Loucy (cell line): ENCODE measurements around the gene GRID1.
"Not testable (repeated sequence)": the region's sequence is repeated elsewhere in the genome, so short reads cannot be mapped to it uniquely, and the experiment has no call there.

Experiments
- H2AFZ ChIP-seq: fragments of 200-600 bp; sonication (generic); 2 replicates; pipeline ENCODE4 v1.6.0; 2016; ENCODE audit warnings: antibody characterized with exemption, mild to moderate bottlenecking, low read length, moderate library complexity
- H3F3A ChIP-seq: fragments of 200-600 bp; 2 replicates; pipeline ENCODE4 v1.6.0; 2016; ENCODE audit warnings: antibody characterized with exemption, low read depth, mild to moderate bottlenecking
- H3K27me3 ChIP-seq: fragments of 200-600 bp; sonication (generic); 2 replicates; pipeline ENCODE4 v1.6.1; 2014; ENCODE audit warnings: low read length, mild to moderate bottlenecking; ENCODE audit not compliant: insufficient read depth, poor library complexity, severe bottlenecking
- H3K36me3 ChIP-seq: fragments of 200-600 bp; sonication (generic); 2 replicates; pipeline ENCODE4 v1.6.1; 2016; ENCODE audit warnings: low read length; ENCODE audit not compliant: insufficient read depth
- H3K4me1 ChIP-seq: fragments of 200-600 bp; sonication (generic); 2 replicates; pipeline ENCODE4 v1.5.1; 2014; ENCODE audit warnings: low read length, mild to moderate bottlenecking; ENCODE audit not compliant: insufficient read depth, poor library complexity, severe bottlenecking
- H3K4me2 ChIP-seq: fragments of 200-600 bp; sonication (generic); 2 replicates; pipeline ENCODE4 v1.6.0; 2014; ENCODE audit warnings: antibody characterized with exemption, low read length, low read depth, mild to moderate bottlenecking; ENCODE audit not compliant: poor library complexity, severe bottlenecking
- H3K4me3 ChIP-seq: fragments of 200-600 bp; sonication (generic); 2 replicates; pipeline ENCODE4 v1.5.1; 2014; ENCODE audit warnings: low read length, mild to moderate bottlenecking, mixed read lengths; ENCODE audit not compliant: poor library complexity, severe bottlenecking
- H3K79me2 ChIP-seq: fragments of 200-600 bp; sonication (generic); 2 replicates; pipeline ENCODE4 v1.6.1; 2014; ENCODE audit warnings: low read length; ENCODE audit not compliant: insufficient read depth
- H3K9ac ChIP-seq: fragments of 200-600 bp; sonication (generic); 2 replicates; pipeline ENCODE4 v1.6.0; 2014; ENCODE audit warnings: mild to moderate bottlenecking, low read depth, low read length, moderate library complexity; ENCODE audit not compliant: poor library complexity, severe bottlenecking
- H3K9me2 ChIP-seq: fragments of 200-600 bp; sonication (generic); replicated peaks from 2 replicates; pipeline ENCODE4 v1.6.1; 2016; ENCODE audit warnings: low read depth, low read length, mixed read lengths
- H3K9me3 ChIP-seq: fragments of 200-600 bp; sonication (generic); 2 replicates; pipeline ENCODE4 v1.6.1; 2014; ENCODE audit warnings: mild to moderate bottlenecking, antibody characterized with exemption, low read length, low read depth; ENCODE audit not compliant: insufficient read depth
- H4K20me1 ChIP-seq: fragments of 200-600 bp; sonication (generic); 2 replicates; pipeline ENCODE4 v1.6.0; 2014; ENCODE audit warnings: antibody characterized with exemption, low read length, mild to moderate bottlenecking; ENCODE audit not compliant: insufficient read depth, poor library complexity, severe bottlenecking
- EZH2phosphoT487 ChIP-seq: fragments of 200-600 bp; IDR thresholded peaks from 2 replicates; pipeline ENCODE4 v1.6.1; 2018; ENCODE audit warnings: antibody characterized with exemption, mild to moderate bottlenecking, moderate library complexity, borderline replicate concordance
- TF ChIP-seq, protein P1 (sequence below): fragments of 200-600 bp; sonication (generic); conservative IDR thresholded peaks from 2 replicates; pipeline ENCODE4 v1.5.1; 2014; ENCODE audit warnings: mild to moderate bottlenecking, antibody characterized with exemption, low read length

GRID1 gene

GRCh38 chr10:86389441-86390193 lies 23.0 kb upstream of the GRID1 start:
- H2AFZ ChIP-seq: no peak overlapping the region
- no peak overlapping the region for H3K4me3 ChIP-seq
- H3K4me1 ChIP-seq: no peaks in the 10 kb centered on the region
- H3K9me3 ChIP-seq: no peaks in the 10 kb centered on the region
- H3K27me3 ChIP-seq: peaks cover 4% of the 10 kb centered on the region
- H3K9ac ChIP-seq: no peak overlapping the region
- no peaks in the 10 kb centered on the region for H3K79me2 ChIP-seq
- H3F3A ChIP-seq: no peaks in the 10 kb centered on the region
- H3K9me2 ChIP-seq: no peaks in the 10 kb centered on the region
- H3K36me3 ChIP-seq: no peaks in the 10 kb centered on the region
- no peaks in the 10 kb centered on the region for H4K20me1 ChIP-seq
- TF ChIP-seq EZH2phosphoT487: no peak
- TF ChIP-seq, protein P1, sequence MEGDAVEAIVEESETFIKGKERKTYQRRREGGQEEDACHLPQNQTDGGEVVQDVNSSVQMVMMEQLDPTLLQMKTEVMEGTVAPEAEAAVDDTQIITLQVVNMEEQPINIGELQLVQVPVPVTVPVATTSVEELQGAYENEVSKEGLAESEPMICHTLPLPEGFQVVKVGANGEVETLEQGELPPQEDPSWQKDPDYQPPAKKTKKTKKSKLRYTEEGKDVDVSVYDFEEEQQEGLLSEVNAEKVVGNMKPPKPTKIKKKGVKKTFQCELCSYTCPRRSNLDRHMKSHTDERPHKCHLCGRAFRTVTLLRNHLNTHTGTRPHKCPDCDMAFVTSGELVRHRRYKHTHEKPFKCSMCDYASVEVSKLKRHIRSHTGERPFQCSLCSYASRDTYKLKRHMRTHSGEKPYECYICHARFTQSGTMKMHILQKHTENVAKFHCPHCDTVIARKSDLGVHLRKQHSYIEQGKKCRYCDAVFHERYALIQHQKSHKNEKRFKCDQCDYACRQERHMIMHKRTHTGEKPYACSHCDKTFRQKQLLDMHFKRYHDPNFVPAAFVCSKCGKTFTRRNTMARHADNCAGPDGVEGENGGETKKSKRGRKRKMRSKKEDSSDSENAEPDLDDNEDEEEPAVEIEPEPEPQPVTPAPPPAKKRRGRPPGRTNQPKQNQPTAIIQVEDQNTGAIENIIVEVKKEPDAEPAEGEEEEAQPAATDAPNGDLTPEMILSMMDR: no peak
- no peak overlapping the region for H3K4me2 ChIP-seq

DNA sequence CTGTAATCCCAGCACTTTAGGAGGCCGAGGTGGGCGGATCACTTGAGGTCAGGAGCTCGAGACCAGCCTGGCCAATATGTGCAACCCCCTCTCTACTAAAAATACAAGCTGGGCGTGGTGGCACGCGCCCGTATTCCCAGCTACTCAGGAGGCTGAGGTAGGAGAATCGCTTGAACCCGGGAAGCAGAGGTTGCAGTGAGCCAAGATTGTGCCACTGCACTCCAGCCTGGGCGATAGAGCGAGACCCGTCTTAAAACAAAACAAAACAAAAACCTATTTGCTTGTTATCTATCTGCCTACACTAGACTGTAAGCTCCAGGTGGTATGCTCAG lies 22.5 kb upstream of the GRID1 start:
- H3K4me2 ChIP-seq, H3K4me1 ChIP-seq, H2AFZ ChIP-seq, H3K4me3 ChIP-seq, H3K36me3 ChIP-seq, H3K9ac ChIP-seq, H4K20me1 ChIP-seq, H3F3A ChIP-seq, H3K79me2 ChIP-seq, H3K27me3 ChIP-seq, H3K9me3 ChIP-seq, H3K9me2 ChIP-seq: not testable (repeated sequence)

GRCh38 chr10:86388119-86388704 lies 21.6 kb upstream of the GRID1 start:
- no peaks in the 10 kb centered on the region for H3K9me2 ChIP-seq
- H3K4me3 ChIP-seq: no peak overlapping the region
- no peak overlapping the region for H3K4me2 ChIP-seq
- TF ChIP-seq, protein P1: no peak
- no peak for TF ChIP-seq EZH2phosphoT487
- no peaks in the 10 kb centered on the region for H3F3A ChIP-seq
- H3K9ac ChIP-seq: no peak overlapping the region
- H3K79me2 ChIP-seq: no peaks in the 10 kb centered on the region
- H2AFZ ChIP-seq: no peak overlapping the region
- no peaks in the 10 kb centered on the region for H3K27me3 ChIP-seq
- H4K20me1 ChIP-seq: no peaks in the 10 kb centered on the region
- no peaks in the 10 kb centered on the region for H3K36me3 ChIP-seq
- no peaks in the 10 kb centered on the region for H3K9me3 ChIP-seq
- H3K4me1 ChIP-seq: no peaks in the 10 kb centered on the region
